ENCODE results near the gene RPS6KA2. TPM values are rescaled to one million over a fixed set of nuclear protein-coding genes. Genes with fewer than 3 reads are reported as not detected.

RPS6KA2 gene
- total RNA-seq, 3 donors from 2014 or later, result 8.6 to 21.3 (median 18.7) TPM

DNA sequence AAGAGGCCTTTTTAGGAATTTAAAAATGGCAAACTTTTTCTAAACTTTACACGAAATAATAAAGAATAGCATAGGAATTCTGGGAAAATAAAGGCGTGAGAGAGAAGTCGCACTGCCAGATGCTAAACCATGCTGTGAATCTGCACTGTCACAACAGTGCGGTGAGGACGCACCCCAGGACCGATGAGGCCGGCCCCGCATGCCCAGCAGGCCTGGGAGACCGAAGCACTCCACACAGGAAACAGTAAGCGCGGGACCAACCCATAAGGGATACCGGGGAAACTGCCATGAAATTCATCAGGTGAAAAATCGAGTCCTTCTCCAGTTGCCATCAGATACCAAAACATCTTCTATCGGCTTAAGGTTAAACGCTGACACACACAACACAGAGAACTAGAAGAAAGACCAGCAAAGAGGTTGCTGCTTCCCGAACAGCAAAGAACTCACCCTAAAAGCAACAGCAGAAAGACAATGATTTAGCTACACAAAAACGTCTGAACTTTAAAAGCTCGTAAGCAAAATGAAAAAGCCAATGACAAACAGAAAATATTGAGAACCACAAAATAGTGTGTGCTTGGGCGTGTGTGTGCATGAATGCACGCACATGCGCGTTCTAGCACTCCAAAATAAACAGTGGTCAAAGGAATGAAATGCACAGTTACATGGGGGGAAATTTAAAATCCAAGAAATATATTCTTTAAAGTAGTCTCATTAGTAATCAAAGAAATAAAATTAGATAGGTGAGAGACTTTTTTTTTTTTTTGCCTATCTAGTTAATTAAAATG lies 55.9 kb downstream of the RPS6KA2 start:
- no peak for DNase-seq

DNA sequence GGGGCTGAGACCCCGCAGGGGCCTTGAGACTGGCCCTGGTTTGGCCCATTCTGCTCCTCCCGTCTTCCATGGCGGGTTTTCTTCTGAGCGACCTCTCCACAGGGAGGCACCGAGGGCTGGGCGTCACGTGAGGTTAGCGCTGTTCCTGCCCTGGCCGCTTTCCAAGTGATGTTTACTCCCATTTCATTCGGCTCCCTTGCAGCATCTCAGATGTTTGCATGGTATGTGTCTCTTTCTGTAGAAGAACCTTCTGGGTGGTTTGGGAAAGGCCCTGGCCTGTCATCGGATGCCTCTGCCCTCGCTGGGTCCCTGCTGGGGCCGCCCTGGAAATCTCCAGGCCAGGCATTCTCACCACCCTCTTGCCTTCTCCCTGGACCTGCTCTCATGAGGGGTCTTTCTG lies 57.8 kb downstream of the RPS6KA2 start:
- H3K9me3 ChIP-seq, result no peaks in the 10 kb centered on the region
- TF ChIP-seq, protein P1, sequence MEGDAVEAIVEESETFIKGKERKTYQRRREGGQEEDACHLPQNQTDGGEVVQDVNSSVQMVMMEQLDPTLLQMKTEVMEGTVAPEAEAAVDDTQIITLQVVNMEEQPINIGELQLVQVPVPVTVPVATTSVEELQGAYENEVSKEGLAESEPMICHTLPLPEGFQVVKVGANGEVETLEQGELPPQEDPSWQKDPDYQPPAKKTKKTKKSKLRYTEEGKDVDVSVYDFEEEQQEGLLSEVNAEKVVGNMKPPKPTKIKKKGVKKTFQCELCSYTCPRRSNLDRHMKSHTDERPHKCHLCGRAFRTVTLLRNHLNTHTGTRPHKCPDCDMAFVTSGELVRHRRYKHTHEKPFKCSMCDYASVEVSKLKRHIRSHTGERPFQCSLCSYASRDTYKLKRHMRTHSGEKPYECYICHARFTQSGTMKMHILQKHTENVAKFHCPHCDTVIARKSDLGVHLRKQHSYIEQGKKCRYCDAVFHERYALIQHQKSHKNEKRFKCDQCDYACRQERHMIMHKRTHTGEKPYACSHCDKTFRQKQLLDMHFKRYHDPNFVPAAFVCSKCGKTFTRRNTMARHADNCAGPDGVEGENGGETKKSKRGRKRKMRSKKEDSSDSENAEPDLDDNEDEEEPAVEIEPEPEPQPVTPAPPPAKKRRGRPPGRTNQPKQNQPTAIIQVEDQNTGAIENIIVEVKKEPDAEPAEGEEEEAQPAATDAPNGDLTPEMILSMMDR (IDR thresholded peaks at IDR 0.05), result no peak
- no peak overlapping the region for H3K4me3 ChIP-seq
- intact Hi-C loops (cut with DNase I, micrococcal nuclease), result no loop called here
- no peaks in the 10 kb centered on the region for H3K36me3 ChIP-seq (ENCODE audit: low read depth)
- peaks cover 2% of the 10 kb centered on the region for H3K4me1 ChIP-seq (ENCODE audit: low read depth)
- DNase-seq (no peak), ATAC-seq (no peak)

More for the DNA sequence above, 55.9 kb downstream of the RPS6KA2 start:
- no peak for ATAC-seq
- peaks cover 1% of the 10 kb centered on the region for H3K9me3 ChIP-seq
- intact Hi-C loops (cut with DNase I, micrococcal nuclease), result no loop called here
- H3K36me3 ChIP-seq (ENCODE audit: low read depth), result no peaks in the 10 kb centered on the region
- H3K4me3 ChIP-seq, result no peak overlapping the region
- H3K4me1 ChIP-seq (ENCODE audit: low read depth), result peaks cover 2% of the 10 kb centered on the region
- TF ChIP-seq, protein P1 (IDR thresholded peaks at IDR 0.05), result no peak

DNA sequence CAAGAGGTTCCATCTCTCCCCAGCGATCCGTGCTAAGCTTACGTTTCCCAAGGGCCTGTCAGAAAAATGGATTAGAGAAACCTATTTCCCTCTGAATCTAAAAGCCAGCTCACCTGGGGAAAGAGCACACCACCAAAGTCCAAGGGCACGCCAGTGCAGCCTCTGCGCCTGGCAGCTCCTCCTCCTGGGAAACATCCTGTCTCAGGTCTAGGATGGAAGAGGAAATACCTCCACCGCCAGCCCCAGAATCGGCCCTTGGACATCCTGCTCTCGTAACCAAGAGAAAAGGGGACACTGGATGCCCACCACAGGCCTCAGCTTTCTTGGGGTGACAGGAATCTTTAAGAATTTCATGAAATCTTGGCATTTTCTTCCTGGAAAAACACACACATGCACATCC lies 59.2 kb downstream of the RPS6KA2 start:
- Histone ChIP-seq H3K4me1 (ENCODE audit: low read depth) (peaks cover under 1% of the 10 kb centered on the region), H3K9me3 (no peaks in the 10 kb centered on the region), H3K4me3 (no peak overlapping the region), H3K36me3 (ENCODE audit: low read depth) (no peaks in the 10 kb centered on the region)
- ATAC-seq, result no peak
- DNase-seq, result no peak
- TF ChIP-seq, protein P1 (IDR thresholded peaks at IDR 0.05), result no peak
- intact Hi-C loops (cut with DNase I, micrococcal nuclease), result no loop called here

DNA sequence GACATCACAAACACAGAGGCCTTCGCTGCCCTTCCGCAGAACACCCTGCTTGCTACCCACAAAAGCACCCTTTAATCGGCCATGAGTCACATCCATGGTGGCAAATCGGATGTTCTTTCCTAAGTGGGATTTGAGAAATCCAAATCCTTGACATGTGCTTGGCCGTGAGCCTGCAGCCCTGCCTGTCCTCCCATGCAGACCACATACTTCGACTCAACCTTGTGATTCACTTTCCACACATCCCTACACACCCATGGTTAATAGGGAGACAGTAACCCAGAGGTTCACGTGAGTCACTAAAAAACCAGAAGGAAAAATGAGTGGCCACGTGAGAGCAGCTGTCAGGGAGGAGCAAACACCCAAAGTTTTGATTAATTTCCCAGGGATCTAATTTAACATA lies 59.9 kb downstream of the RPS6KA2 start:
- intact Hi-C loops (cut with DNase I, micrococcal nuclease), result no loop called here
- H3K36me3 ChIP-seq (ENCODE audit: low read depth), result no peaks in the 10 kb centered on the region
- TF ChIP-seq, protein P1 (IDR thresholded peaks at IDR 0.05), result no peak
- DNase-seq (no peak), ATAC-seq (peak; percentile 29)
- no peaks in the 10 kb centered on the region for H3K9me3 ChIP-seq
- no peaks in the 10 kb centered on the region for H3K4me1 ChIP-seq (ENCODE audit: low read depth)
- H3K4me3 ChIP-seq, result no peak overlapping the region

DNA sequence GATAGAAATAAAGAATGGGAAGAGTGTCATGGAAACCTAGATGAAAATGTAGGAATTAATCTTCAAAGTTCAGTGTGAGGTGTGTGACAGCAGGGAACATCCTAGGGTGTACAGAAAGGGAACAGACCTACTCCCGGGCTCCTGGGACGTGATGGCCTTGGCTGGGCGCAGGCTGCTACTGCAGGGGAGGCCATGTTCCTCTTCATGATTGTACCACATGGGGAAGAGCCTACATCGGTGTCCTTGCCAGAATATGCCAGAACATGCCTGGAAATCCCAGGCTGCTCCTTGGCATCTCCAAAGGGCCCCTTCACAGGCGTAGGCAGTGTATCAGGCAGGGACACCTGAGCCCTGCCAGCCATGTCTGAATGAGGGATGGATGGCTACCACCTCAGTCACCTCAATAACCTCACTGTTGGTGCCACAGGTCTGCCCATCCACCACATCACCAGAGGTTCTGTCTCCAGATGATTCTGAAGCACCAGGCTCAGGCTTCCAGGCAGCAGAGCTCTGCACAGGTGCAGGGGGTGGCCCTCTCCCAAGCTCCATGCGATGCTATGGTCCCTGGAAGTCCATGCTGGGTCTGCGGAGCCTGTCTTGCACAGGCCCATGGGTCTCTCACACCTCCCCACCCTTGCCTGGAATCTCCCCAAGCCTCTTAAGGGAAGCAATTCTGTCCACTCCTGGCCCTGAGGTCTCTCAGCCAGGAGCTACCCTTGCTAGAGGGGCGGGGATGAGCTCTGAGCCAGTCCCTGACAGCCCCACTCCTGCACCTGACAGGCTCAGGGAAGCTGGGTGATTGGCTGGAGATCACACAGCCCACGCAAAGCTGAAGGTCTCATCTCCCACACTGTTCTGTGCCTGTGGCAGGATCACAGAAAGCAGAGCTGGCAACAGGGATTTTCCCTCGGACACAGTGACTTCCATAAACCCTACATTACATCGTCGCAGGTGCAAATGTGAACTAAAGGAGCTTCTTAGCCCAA lies 60.7 kb downstream of the RPS6KA2 start:
- Histone ChIP-seq H3K4me3 (no peak overlapping the region), H3K9me3 (no peaks in the 10 kb centered on the region), H3K4me1 (ENCODE audit: low read depth) (no peaks in the 10 kb centered on the region), H3K36me3 (ENCODE audit: low read depth) (no peaks in the 10 kb centered on the region)
- TF ChIP-seq, protein P1 (IDR thresholded peaks at IDR 0.05), result no peak
- no peak for DNase-seq
- no peak for ATAC-seq
- intact Hi-C loops (cut with DNase I, micrococcal nuclease), result no loop called here

All from mucosa of descending colon (tissue), 3 donors.